ENCODE measurements around the gene SPTBN1.

DNA sequence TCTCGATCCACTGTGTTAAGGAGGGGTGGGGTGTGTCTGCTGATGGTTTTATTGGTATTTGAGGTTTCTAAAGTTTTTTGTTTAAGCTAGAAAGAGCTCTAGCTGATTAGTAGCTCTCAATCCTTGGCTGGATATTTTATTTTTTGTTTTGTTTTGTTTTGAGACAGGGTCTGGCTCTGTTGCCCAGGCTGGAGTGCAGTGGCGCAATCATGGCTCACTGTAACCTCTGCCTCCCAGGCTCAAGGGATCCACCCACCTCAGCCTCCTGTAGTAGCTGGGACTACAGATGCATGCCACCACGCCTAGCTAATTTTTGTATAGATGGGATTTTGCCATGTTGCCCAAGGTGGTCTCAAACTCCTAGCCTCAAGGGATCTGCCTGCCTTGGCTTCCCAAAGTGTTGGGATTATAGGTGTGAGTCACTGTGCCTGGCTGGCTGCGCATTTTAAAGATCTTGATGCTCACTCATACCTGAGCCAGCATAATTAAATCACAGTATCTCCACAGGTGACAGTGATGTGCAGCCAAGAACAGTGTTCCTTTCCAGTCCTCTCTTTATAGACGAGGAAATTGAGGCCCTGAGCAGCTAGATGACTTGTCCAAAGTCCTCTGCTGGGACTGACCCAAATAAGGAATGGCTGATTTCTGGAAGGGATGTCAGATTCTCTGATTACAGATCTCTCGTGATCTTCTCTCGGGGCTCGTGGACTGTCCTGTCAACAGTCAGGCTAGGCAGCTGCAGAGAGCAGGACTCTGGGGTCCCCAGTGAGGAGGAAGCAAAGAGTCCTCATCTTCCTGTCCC lies 44.5 kb downstream of the SPTBN1 start:
- TF ChIP-seq, protein P1, sequence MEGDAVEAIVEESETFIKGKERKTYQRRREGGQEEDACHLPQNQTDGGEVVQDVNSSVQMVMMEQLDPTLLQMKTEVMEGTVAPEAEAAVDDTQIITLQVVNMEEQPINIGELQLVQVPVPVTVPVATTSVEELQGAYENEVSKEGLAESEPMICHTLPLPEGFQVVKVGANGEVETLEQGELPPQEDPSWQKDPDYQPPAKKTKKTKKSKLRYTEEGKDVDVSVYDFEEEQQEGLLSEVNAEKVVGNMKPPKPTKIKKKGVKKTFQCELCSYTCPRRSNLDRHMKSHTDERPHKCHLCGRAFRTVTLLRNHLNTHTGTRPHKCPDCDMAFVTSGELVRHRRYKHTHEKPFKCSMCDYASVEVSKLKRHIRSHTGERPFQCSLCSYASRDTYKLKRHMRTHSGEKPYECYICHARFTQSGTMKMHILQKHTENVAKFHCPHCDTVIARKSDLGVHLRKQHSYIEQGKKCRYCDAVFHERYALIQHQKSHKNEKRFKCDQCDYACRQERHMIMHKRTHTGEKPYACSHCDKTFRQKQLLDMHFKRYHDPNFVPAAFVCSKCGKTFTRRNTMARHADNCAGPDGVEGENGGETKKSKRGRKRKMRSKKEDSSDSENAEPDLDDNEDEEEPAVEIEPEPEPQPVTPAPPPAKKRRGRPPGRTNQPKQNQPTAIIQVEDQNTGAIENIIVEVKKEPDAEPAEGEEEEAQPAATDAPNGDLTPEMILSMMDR (IDR thresholded peaks at IDR 0.05): no peak
- TF ChIP-seq POLR2AphosphoS5 (IDR thresholded peaks at IDR 0.05): no peak

Data from stomach (tissue), 4 donors.